Measurements from ENCODE around the gene PRDX3. TPM values are rescaled to one million over a fixed set of nuclear protein-coding genes. Genes with fewer than 3 reads are reported as not detected.

The PRDX3 gene
- total RNA-seq, 1 experiment from 2014 or later = 94.4 TPM

DNA sequence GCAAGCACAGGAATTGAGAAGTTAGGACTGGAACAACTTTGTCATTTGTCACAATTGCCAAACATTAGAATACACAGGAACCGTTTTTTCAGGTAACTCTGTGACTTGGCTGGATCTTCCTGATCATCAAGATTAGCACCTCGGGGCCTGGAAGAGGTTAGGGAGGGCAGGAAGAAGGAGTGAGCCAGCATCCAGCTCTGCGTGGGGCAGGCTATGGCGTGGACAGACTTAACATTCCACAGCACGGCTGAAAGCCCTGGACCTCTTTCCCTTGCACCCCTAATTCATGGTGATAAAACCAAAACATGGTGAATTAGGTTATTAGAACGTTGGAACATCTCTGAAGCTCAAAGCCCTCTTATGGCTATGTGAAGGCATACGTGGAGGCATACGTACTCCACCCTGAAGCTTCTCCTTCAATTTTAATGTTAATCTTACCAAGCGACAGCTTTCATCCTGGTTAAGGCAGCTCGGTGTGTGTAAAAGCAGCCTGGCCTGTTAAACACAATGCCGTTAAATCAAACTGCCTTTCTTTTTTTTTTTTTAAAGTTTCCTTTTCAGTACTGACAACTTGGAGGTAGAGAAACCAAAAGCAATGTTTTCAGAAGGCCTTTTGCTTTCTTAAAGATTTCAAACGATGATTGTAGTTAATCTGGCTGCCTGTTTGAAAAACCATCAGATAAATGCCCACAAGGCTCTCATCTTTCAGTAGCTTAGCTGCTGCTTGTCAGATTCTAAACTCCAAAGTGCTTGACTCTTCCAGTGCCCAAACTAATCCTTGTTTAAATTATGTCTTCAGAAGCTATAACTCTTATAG, 33.2 kb upstream of the PRDX3 start:
- DNase-seq (ENCODE audit: unreplicated experiment) = no peak
- H3K27me3 Mint-ChIP-seq (ENCODE audit: insufficient read depth, unreplicated experiment) = no peaks in the 10 kb centered on the region
- peaks cover 5% of the 10 kb centered on the region for H3K36me3 Mint-ChIP-seq (ENCODE audit: insufficient read depth, unreplicated experiment)
- no peak overlapping the region for H3K27ac Mint-ChIP-seq (ENCODE audit: low read depth, unreplicated experiment)
- intact Hi-C loops (cut with micrococcal nuclease) = no loop called here
- TF ChIP-seq, protein P1, sequence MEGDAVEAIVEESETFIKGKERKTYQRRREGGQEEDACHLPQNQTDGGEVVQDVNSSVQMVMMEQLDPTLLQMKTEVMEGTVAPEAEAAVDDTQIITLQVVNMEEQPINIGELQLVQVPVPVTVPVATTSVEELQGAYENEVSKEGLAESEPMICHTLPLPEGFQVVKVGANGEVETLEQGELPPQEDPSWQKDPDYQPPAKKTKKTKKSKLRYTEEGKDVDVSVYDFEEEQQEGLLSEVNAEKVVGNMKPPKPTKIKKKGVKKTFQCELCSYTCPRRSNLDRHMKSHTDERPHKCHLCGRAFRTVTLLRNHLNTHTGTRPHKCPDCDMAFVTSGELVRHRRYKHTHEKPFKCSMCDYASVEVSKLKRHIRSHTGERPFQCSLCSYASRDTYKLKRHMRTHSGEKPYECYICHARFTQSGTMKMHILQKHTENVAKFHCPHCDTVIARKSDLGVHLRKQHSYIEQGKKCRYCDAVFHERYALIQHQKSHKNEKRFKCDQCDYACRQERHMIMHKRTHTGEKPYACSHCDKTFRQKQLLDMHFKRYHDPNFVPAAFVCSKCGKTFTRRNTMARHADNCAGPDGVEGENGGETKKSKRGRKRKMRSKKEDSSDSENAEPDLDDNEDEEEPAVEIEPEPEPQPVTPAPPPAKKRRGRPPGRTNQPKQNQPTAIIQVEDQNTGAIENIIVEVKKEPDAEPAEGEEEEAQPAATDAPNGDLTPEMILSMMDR (IDR thresholded peaks at IDR 0.05; ENCODE audit: unreplicated experiment) = no peak
- H3K4me1 Mint-ChIP-seq (ENCODE audit: insufficient read depth, unreplicated experiment) = peaks cover 5% of the 10 kb centered on the region
- no peak overlapping the region for H3K4me3 Mint-ChIP-seq (ENCODE audit: unreplicated experiment)
- CTCF ChIA-PET = interaction anchor here (1.2 to 1.6 kb wide), 4 partner anchors 9 to 234 kb away, joined by 3 to 5 read pairs (median 4); no protein-coding TSS in a partner anchor
- BruUV-seq (replicated peaks) = no TSS peak
- H3K9me3 Mint-ChIP-seq (ENCODE audit: unreplicated experiment) = no peaks in the 10 kb centered on the region
- POLR2A ChIA-PET = no interaction called here

DNA sequence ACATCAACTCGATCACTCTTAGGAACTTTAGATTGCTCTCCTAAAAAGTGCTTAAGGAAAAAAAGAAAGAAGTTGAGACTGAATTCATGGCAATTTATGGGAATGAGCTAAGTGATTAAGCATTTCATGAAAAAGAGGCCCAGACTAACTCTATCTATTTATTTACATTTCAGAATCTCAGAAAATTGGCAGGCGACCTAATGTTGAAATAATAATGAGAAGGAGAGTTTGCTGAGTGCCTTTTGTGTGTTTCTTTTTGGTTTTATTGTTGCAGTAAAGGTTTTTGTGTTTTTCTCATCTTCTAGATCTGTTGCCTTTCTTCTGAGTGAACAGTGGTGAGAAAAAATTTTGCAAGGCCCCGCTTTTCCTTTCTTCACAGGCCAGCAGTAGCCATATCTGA, 32.6 kb upstream of the PRDX3 start:
- H3K27ac Mint-ChIP-seq (ENCODE audit: low read depth, unreplicated experiment) = no peak overlapping the region
- peaks cover 5% of the 10 kb centered on the region for H3K36me3 Mint-ChIP-seq (ENCODE audit: insufficient read depth, unreplicated experiment)
- ChIA-PET POLR2A (no interaction called here), CTCF (interaction anchor here (1.2 to 1.6 kb wide), 4 partner anchors 9 to 234 kb away, joined by 3 to 5 read pairs (median 4); no protein-coding TSS in a partner anchor)
- H3K4me3 Mint-ChIP-seq (ENCODE audit: unreplicated experiment) = no peak overlapping the region
- BruUV-seq (replicated peaks) = no TSS peak
- H3K4me1 Mint-ChIP-seq (ENCODE audit: insufficient read depth, unreplicated experiment) = peaks cover 9% of the 10 kb centered on the region
- H3K9me3 Mint-ChIP-seq (ENCODE audit: unreplicated experiment) = no peaks in the 10 kb centered on the region
- intact Hi-C loops (cut with micrococcal nuclease) = no loop called here
- peak; percentile 32 for DNase-seq (ENCODE audit: unreplicated experiment)
- TF ChIP-seq, protein P1 (IDR thresholded peaks at IDR 0.05; ENCODE audit: unreplicated experiment) = no peak
- no peaks in the 10 kb centered on the region for H3K27me3 Mint-ChIP-seq (ENCODE audit: insufficient read depth, unreplicated experiment)

DNA sequence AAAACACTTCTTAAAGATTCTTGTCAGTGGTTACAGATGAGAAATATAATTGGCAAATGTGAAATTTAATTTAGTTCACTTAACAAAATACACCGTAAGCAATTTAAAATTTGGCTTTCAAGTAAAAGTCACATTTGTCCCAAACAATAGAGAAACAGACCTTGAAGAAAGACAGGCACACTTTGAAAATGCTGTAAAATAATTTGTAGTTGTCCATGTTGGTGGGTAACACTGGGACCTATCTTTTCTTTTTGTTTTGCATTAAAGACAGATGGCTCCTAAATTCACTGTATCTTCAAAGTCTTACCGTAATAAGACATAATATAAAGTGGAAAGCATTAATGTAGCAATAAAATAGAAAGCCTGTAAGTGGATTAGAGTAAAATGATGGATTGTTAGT, 32.0 kb upstream of the PRDX3 start:
- TF ChIP-seq, protein P1 (IDR thresholded peaks at IDR 0.05; ENCODE audit: unreplicated experiment) = no peak
- intact Hi-C loops (cut with micrococcal nuclease) = no loop called here

DNA sequence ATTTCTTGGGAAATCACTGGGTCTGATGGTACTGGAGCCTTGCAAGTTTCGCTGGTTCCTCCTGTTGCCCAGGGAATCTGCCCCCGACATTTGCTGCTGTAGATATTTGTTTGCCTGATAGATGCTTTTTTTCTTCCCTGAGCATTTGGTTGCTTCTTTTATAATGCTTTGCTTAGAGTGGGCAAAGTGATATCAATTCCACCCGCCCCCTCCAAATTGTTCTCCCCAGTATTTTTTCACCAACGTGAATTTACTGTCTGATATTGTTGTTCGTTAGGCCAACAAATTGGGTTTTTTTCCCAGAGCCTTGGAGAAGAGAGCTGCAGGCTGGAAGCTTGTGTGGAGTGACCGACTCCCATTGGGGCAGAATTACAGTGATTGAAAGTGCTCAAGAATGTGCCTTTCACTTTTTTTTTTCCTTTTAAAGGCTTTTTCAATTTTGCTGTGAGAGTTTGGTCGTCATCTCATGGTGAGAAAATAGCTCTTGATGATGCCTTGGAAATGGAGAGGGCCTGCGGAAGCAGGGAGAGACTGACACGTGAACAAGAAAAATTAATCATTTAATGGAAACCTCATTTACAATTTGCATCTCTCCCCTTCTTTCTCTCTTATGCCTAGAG, 31.2 kb upstream of the PRDX3 start:
- H3K36me3 Mint-ChIP-seq (ENCODE audit: insufficient read depth, unreplicated experiment) = peaks cover 5% of the 10 kb centered on the region
- no peak overlapping the region for H3K4me3 Mint-ChIP-seq (ENCODE audit: unreplicated experiment)
- BruUV-seq (replicated peaks) = no TSS peak
- H3K27me3 Mint-ChIP-seq (ENCODE audit: insufficient read depth, unreplicated experiment) = no peaks in the 10 kb centered on the region
- peaks cover 11% of the 10 kb centered on the region for H3K4me1 Mint-ChIP-seq (ENCODE audit: insufficient read depth, unreplicated experiment)
- no peaks in the 10 kb centered on the region for H3K9me3 Mint-ChIP-seq (ENCODE audit: unreplicated experiment)
- ChIA-PET POLR2A (interaction anchor here (0.7 to 1.3 kb wide), 4 partner anchors 44 to 795 kb away, joined by 3 to 4 read pairs (median 3); no protein-coding TSS in a partner anchor), CTCF (interaction anchor here (0.6 to 1.8 kb wide), 18 partner anchors 9 to 236 kb away, joined by 3 to 8 read pairs (median 4); no protein-coding TSS in a partner anchor)
- H3K27ac Mint-ChIP-seq (ENCODE audit: low read depth, unreplicated experiment) = no peak overlapping the region
- no peak for DNase-seq (ENCODE audit: unreplicated experiment)
- intact Hi-C loops (cut with micrococcal nuclease) = loop anchor here (2.0 to 10.0 kb wide), 4 partner anchors 42 to 385 kb away; partner anchors contain the start of genes RGS10 and TIAL1
- TF ChIP-seq, protein P1 (IDR thresholded peaks at IDR 0.05; ENCODE audit: unreplicated experiment) = no peak

More for the DNA sequence above, 32.0 kb upstream of the PRDX3 start:
- no peaks in the 10 kb centered on the region for H3K27me3 Mint-ChIP-seq (ENCODE audit: insufficient read depth, unreplicated experiment)
- ChIA-PET CTCF (interaction anchor here (0.6 to 1.4 kb wide), 8 partner anchors 8 to 235 kb away, joined by 3 to 6 read pairs (median 4); no protein-coding TSS in a partner anchor), POLR2A (interaction anchor here (1.2 kb wide), 1 partner anchor 43 kb away, joined by 4 read pairs; no protein-coding TSS in a partner anchor)
- H3K27ac Mint-ChIP-seq (ENCODE audit: low read depth, unreplicated experiment) = no peak overlapping the region
- H3K9me3 Mint-ChIP-seq (ENCODE audit: unreplicated experiment) = no peaks in the 10 kb centered on the region
- no TSS peak for BruUV-seq (replicated peaks)
- H3K4me1 Mint-ChIP-seq (ENCODE audit: insufficient read depth, unreplicated experiment) = peaks cover 11% of the 10 kb centered on the region
- DNase-seq (ENCODE audit: unreplicated experiment) = no peak
- H3K36me3 Mint-ChIP-seq (ENCODE audit: insufficient read depth, unreplicated experiment) = peaks cover 5% of the 10 kb centered on the region
- no peak overlapping the region for H3K4me3 Mint-ChIP-seq (ENCODE audit: unreplicated experiment)
